A549 (cell line): ENCODE measurements around the gene ARL15.

Source experiments
- HDAC2 ChIP-seq: fragments of 200-600 bp; sonication (generic); IDR thresholded peaks from 2 replicates; pipeline ENCODE4 v1.6.1; 2016
- POLR2A ChIP-seq: IDR thresholded peaks from 2 replicates; pipeline ENCODE4 v1.6.1; 2012; ENCODE audit warnings: mild to moderate bottlenecking, low read length
- RCOR1 ChIP-seq: fragments of 150-350 bp; IDR thresholded peaks from 2 replicates; pipeline ENCODE4 v1.6.1; 2014; ENCODE audit warnings: antibody characterized with exemption, low read length, low read depth
- TF ChIP-seq, protein P1 (sequence below): fragments of >200 bp; sonication (Bioruptor Twin); formaldehyde crosslinking; IDR thresholded peaks from 3 replicates; pipeline ENCODE4 v1.5.1; 2016

DNA sequence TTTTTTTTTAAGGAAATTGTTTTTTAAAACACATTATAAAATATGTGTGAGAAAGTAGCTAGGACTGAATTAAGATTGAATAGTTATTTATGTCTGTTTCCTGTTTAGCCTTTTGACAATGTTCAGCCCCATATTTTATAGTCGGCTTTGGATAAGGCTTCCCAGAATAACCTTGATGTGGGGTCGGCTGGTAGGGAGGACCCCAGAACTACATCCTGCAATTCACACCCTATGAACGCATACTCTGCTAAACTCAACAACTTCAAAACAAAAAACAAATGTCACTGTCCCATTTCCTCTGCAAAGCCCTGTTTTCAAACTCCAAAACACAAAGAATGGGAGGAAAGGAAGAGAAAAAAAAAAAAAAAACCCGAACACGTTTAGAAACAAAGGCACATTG is 63.1 kb downstream of the ARL15 start:
- TF ChIP-seq, protein P1, sequence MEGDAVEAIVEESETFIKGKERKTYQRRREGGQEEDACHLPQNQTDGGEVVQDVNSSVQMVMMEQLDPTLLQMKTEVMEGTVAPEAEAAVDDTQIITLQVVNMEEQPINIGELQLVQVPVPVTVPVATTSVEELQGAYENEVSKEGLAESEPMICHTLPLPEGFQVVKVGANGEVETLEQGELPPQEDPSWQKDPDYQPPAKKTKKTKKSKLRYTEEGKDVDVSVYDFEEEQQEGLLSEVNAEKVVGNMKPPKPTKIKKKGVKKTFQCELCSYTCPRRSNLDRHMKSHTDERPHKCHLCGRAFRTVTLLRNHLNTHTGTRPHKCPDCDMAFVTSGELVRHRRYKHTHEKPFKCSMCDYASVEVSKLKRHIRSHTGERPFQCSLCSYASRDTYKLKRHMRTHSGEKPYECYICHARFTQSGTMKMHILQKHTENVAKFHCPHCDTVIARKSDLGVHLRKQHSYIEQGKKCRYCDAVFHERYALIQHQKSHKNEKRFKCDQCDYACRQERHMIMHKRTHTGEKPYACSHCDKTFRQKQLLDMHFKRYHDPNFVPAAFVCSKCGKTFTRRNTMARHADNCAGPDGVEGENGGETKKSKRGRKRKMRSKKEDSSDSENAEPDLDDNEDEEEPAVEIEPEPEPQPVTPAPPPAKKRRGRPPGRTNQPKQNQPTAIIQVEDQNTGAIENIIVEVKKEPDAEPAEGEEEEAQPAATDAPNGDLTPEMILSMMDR, result no peak
- TF ChIP-seq RCOR1, result no peak
- no peak for TF ChIP-seq HDAC2
- TF ChIP-seq POLR2A, result no peak
